ENCODE data around the gene TADA2B.

TADA2B gene

GRCh38 chr4:7006411-7006810, 36.8 kb upstream of the TADA2B start:
- peaks cover 67% of the 10 kb centered on the region for H3K36me3 ChIP-seq (ENCODE audit: insufficient read depth, low read length)
- no peaks in the 10 kb centered on the region for H3K27me3 ChIP-seq (ENCODE audit: control insufficient read depth in 1 of 2, insufficient read depth in 2 of 2, low read length in 2 of 2)
- H3K4me3 ChIP-seq (ENCODE audit: low read depth in 1 of 2, low read length in 2 of 2) = no peak overlapping the region
- no peaks in the 10 kb centered on the region for H3K9me3 ChIP-seq (ENCODE audit: low read length)
- no peak overlapping the region for H3K9ac ChIP-seq (ENCODE audit: low read length)
- H3K4me1 ChIP-seq (ENCODE audit: insufficient read depth, low read length) = no peaks in the 10 kb centered on the region
- H3K27ac ChIP-seq (ENCODE audit: low read depth, low read length) = no peak overlapping the region

GRCh38 chr4:7007142-7007907, 35.8 kb upstream of the TADA2B start:
- Histone ChIP-seq H3K27me3 (ENCODE audit: control insufficient read depth in 1 of 2, insufficient read depth in 2 of 2, low read length in 2 of 2) (no peaks in the 10 kb centered on the region), H3K36me3 (ENCODE audit: insufficient read depth, low read length) (peaks cover 59% of the 10 kb centered on the region), H3K9ac (ENCODE audit: low read length) (no peak overlapping the region), H3K4me1 (ENCODE audit: insufficient read depth, low read length) (no peaks in the 10 kb centered on the region), H3K4me3 (ENCODE audit: low read depth in 1 of 2, low read length in 2 of 2) (no peak overlapping the region), H3K27ac (ENCODE audit: low read depth, low read length) (no peak overlapping the region), H3K9me3 (ENCODE audit: low read length) (no peaks in the 10 kb centered on the region)

- H3K4me3 ChIP-seq (ENCODE audit: low read depth in 1 of 2, low read length in 2 of 2) = no peak overlapping the region
- H3K9me3 ChIP-seq (ENCODE audit: low read length) = no peaks in the 10 kb centered on the region
- peaks cover 55% of the 10 kb centered on the region for H3K36me3 ChIP-seq (ENCODE audit: insufficient read depth, low read length)
- no peak overlapping the region for H3K9ac ChIP-seq (ENCODE audit: low read length)
- H3K4me1 ChIP-seq (ENCODE audit: insufficient read depth, low read length) = no peaks in the 10 kb centered on the region
- no peaks in the 10 kb centered on the region for H3K27me3 ChIP-seq (ENCODE audit: control insufficient read depth in 1 of 2, insufficient read depth in 2 of 2, low read length in 2 of 2)
- no peak overlapping the region for H3K27ac ChIP-seq (ENCODE audit: low read depth, low read length)
These were observed 35.2 kb upstream of the TADA2B start for GRCh38 chr4:7007944-7008343.

- no peak overlapping the region for H3K9ac ChIP-seq (ENCODE audit: low read length)
- H3K4me1 ChIP-seq (ENCODE audit: insufficient read depth, low read length) = no peaks in the 10 kb centered on the region
- peaks cover 55% of the 10 kb centered on the region for H3K36me3 ChIP-seq (ENCODE audit: insufficient read depth, low read length)
- no peak overlapping the region for H3K27ac ChIP-seq (ENCODE audit: low read depth, low read length)
- H3K27me3 ChIP-seq (ENCODE audit: control insufficient read depth in 1 of 2, insufficient read depth in 2 of 2, low read length in 2 of 2) = no peaks in the 10 kb centered on the region
- no peak overlapping the region for H3K4me3 ChIP-seq (ENCODE audit: low read depth in 1 of 2, low read length in 2 of 2)
- no peaks in the 10 kb centered on the region for H3K9me3 ChIP-seq (ENCODE audit: low read length)
These were observed 33.6 kb upstream of the TADA2B start for GRCh38 chr4:7009564-7009963.

- H3K36me3 ChIP-seq (ENCODE audit: insufficient read depth, low read length) = peaks cover 63% of the 10 kb centered on the region
- H3K27me3 ChIP-seq (ENCODE audit: control insufficient read depth in 1 of 2, insufficient read depth in 2 of 2, low read length in 2 of 2) = no peaks in the 10 kb centered on the region
- no peaks in the 10 kb centered on the region for H3K9me3 ChIP-seq (ENCODE audit: low read length)
These were observed 30.0 kb upstream of the TADA2B start for GRCh38 chr4:7013175-7013574.

GRCh38 chr4:7014815-7015214, 28.4 kb upstream of the TADA2B start:
- Histone ChIP-seq H3K27ac (ENCODE audit: low read depth, low read length) (no peak overlapping the region), H3K27me3 (ENCODE audit: control insufficient read depth in 1 of 2, insufficient read depth in 2 of 2, low read length in 2 of 2) (no peaks in the 10 kb centered on the region), H3K4me1 (ENCODE audit: insufficient read depth, low read length) (no peaks in the 10 kb centered on the region), H3K36me3 (ENCODE audit: insufficient read depth, low read length) (peaks cover 52% of the 10 kb centered on the region), H3K4me3 (ENCODE audit: low read depth in 1 of 2, low read length in 2 of 2) (no peak overlapping the region), H3K9me3 (ENCODE audit: low read length) (no peaks in the 10 kb centered on the region), H3K9ac (ENCODE audit: low read length) (no peak overlapping the region)

More at GRCh38 chr4:7013175-7013574, 30.0 kb upstream of the TADA2B start:
- H3K27ac ChIP-seq (ENCODE audit: low read depth, low read length) = no peak overlapping the region
- no peaks in the 10 kb centered on the region for H3K4me1 ChIP-seq (ENCODE audit: insufficient read depth, low read length)
- no peak overlapping the region for H3K4me3 ChIP-seq (ENCODE audit: low read depth in 1 of 2, low read length in 2 of 2)
- no peak overlapping the region for H3K9ac ChIP-seq (ENCODE audit: low read length)

GRCh38 chr4:7015383-7016035, 27.7 kb upstream of the TADA2B start:
- H3K27me3 ChIP-seq (ENCODE audit: control insufficient read depth in 1 of 2, insufficient read depth in 2 of 2, low read length in 2 of 2) = no peaks in the 10 kb centered on the region
- H3K27ac ChIP-seq (ENCODE audit: low read depth, low read length) = no peak overlapping the region
- no peaks in the 10 kb centered on the region for H3K4me1 ChIP-seq (ENCODE audit: insufficient read depth, low read length)
- peaks cover 45% of the 10 kb centered on the region for H3K36me3 ChIP-seq (ENCODE audit: insufficient read depth, low read length)
- no peak overlapping the region for H3K9ac ChIP-seq (ENCODE audit: low read length)
- H3K4me3 ChIP-seq (ENCODE audit: low read depth in 1 of 2, low read length in 2 of 2) = no peak overlapping the region
- H3K9me3 ChIP-seq (ENCODE audit: low read length) = no peaks in the 10 kb centered on the region

- Histone ChIP-seq H3K4me1 (ENCODE audit: insufficient read depth, low read length) (no peaks in the 10 kb centered on the region), H3K9ac (ENCODE audit: low read length) (no peak overlapping the region), H3K36me3 (ENCODE audit: insufficient read depth, low read length) (peaks cover 39% of the 10 kb centered on the region), H3K27me3 (ENCODE audit: control insufficient read depth in 1 of 2, insufficient read depth in 2 of 2, low read length in 2 of 2) (no peaks in the 10 kb centered on the region), H3K4me3 (ENCODE audit: low read depth in 1 of 2, low read length in 2 of 2) (no peak overlapping the region), H3K27ac (ENCODE audit: low read depth, low read length) (no peak overlapping the region), H3K9me3 (ENCODE audit: low read length) (no peaks in the 10 kb centered on the region)
These were observed 27.1 kb upstream of the TADA2B start for GRCh38 chr4:7016086-7016485.

GRCh38 chr4:7016512-7016911, 26.7 kb upstream of the TADA2B start:
- H3K36me3 ChIP-seq (ENCODE audit: insufficient read depth, low read length) = peaks cover 36% of the 10 kb centered on the region
- H3K27me3 ChIP-seq (ENCODE audit: control insufficient read depth in 1 of 2, insufficient read depth in 2 of 2, low read length in 2 of 2) = no peaks in the 10 kb centered on the region
- no peaks in the 10 kb centered on the region for H3K9me3 ChIP-seq (ENCODE audit: low read length)
- no peak overlapping the region for H3K4me3 ChIP-seq (ENCODE audit: low read depth in 1 of 2, low read length in 2 of 2)
- no peak overlapping the region for H3K9ac ChIP-seq (ENCODE audit: low read length)
- no peak overlapping the region for H3K27ac ChIP-seq (ENCODE audit: low read depth, low read length)
- no peaks in the 10 kb centered on the region for H3K4me1 ChIP-seq (ENCODE audit: insufficient read depth, low read length)

- Histone ChIP-seq H3K9me3 (ENCODE audit: low read length) (no peaks in the 10 kb centered on the region), H3K9ac (ENCODE audit: low read length) (no peak overlapping the region), H3K27ac (ENCODE audit: low read depth, low read length) (no peak overlapping the region), H3K27me3 (ENCODE audit: control insufficient read depth in 1 of 2, insufficient read depth in 2 of 2, low read length in 2 of 2) (no peaks in the 10 kb centered on the region), H3K4me1 (ENCODE audit: insufficient read depth, low read length) (no peaks in the 10 kb centered on the region), H3K36me3 (ENCODE audit: insufficient read depth, low read length) (peaks cover 41% of the 10 kb centered on the region), H3K4me3 (ENCODE audit: low read depth in 1 of 2, low read length in 2 of 2) (no peak overlapping the region)
These were observed 25.6 kb upstream of the TADA2B start for GRCh38 chr4:7017446-7018048.

GRCh38 chr4:7018281-7018680, 24.9 kb upstream of the TADA2B start:
- H3K36me3 ChIP-seq (ENCODE audit: insufficient read depth, low read length) = peaks cover 38% of the 10 kb centered on the region

More at GRCh38 chr4:7018281-7018680, 24.9 kb upstream of the TADA2B start:
- Histone ChIP-seq H3K4me3 (ENCODE audit: low read depth in 1 of 2, low read length in 2 of 2) (no peak overlapping the region), H3K4me1 (ENCODE audit: insufficient read depth, low read length) (no peaks in the 10 kb centered on the region), H3K9me3 (ENCODE audit: low read length) (no peaks in the 10 kb centered on the region), H3K9ac (ENCODE audit: low read length) (no peak overlapping the region), H3K27me3 (ENCODE audit: control insufficient read depth in 1 of 2, insufficient read depth in 2 of 2, low read length in 2 of 2) (no peaks in the 10 kb centered on the region), H3K27ac (ENCODE audit: low read depth, low read length) (no peak overlapping the region)

Data from muscle layer of colon (tissue), 2 donors.